H9 (cell line): ENCODE measurements around the gene ZNF451. TPM values are rescaled to one million over a fixed set of nuclear protein-coding genes. Genes with fewer than 3 reads are reported as not detected.

ENCODE experiments used
- DNase-seq: peaks from one replicate; pipeline ENCODE4 v3.0.0-alpha.2; 2017
- H2AFZ ChIP-seq: one replicate; pipeline ENCODE4 v1.6.1; 2013; ENCODE audit warnings: mild to moderate bottlenecking, low read length, control low read depth, moderate library complexity
- H2AK5ac ChIP-seq: 2 replicates; pipeline ENCODE4 v1.6.1; 2013; ENCODE audit warnings: low read length, control low read depth, mixed read lengths; ENCODE audit not compliant: insufficient read length
- H2BK120ac ChIP-seq: one replicate; pipeline ENCODE4 v1.6.1; 2013; ENCODE audit warnings: low read depth, mild to moderate bottlenecking, low read length, control low read depth, inconsistent platforms; ENCODE audit not compliant: poor library complexity, severe bottlenecking
- H2BK12ac ChIP-seq: 2 replicates; pipeline ENCODE4 v1.6.1; 2013; ENCODE audit warnings: low read length, control low read depth, mixed read lengths, low read depth; ENCODE audit not compliant: insufficient read length
- H2BK15ac ChIP-seq: 2 replicates; pipeline ENCODE4 v1.6.1; 2013; ENCODE audit warnings: low read depth, low read length, control low read depth
- H2BK20ac ChIP-seq: one replicate; pipeline ENCODE4 v1.6.1; 2013; ENCODE audit warnings: low read depth, mild to moderate bottlenecking, low read length, control low read depth, inconsistent platforms; ENCODE audit not compliant: poor library complexity, severe bottlenecking
- H2BK5ac ChIP-seq: 2 replicates; pipeline ENCODE4 v1.6.1; 2013; ENCODE audit warnings: low read length, control low read depth, mixed read lengths; ENCODE audit not compliant: insufficient read length
- H3K14ac ChIP-seq: 2 replicates; pipeline ENCODE4 v1.6.1; 2013; ENCODE audit warnings: low read length, control low read depth; ENCODE audit not compliant: insufficient read depth
- H3K18ac ChIP-seq: 2 replicates; pipeline ENCODE4 v1.6.1; 2013; ENCODE audit warnings: low read depth, mild to moderate bottlenecking, mixed read lengths, low read length, control low read depth; ENCODE audit not compliant: insufficient read length
- H3K23ac ChIP-seq: 2 replicates; pipeline ENCODE4 v1.6.1; 2013; ENCODE audit warnings: low read length, control low read depth, mixed read lengths, low read depth; ENCODE audit not compliant: insufficient read length
- H3K23me2 ChIP-seq: 2 replicates; pipeline ENCODE4 v1.6.1; 2013; ENCODE audit warnings: low read depth, mild to moderate bottlenecking, mixed read lengths, low read length, control low read depth; ENCODE audit not compliant: insufficient read length, poor library complexity, severe bottlenecking
- H3K27ac ChIP-seq: 2 replicates; pipeline ENCODE4 v1.5.1; 2013; ENCODE audit warnings: low read length, control low read depth, mixed read lengths, low read depth; ENCODE audit not compliant: insufficient read length
- H3K27me3 ChIP-seq: 2 replicates; pipeline ENCODE4 v1.6.1; 2013; ENCODE audit warnings: low read length, control low read depth, inconsistent platforms; ENCODE audit not compliant: insufficient read depth
- H3K4ac ChIP-seq: 2 replicates; pipeline ENCODE4 v1.6.1; 2013; ENCODE audit warnings: low read depth, mild to moderate bottlenecking, control low read depth, inconsistent platforms, low read length, moderate library complexity
- H3K4me1 ChIP-seq: 2 replicates; pipeline ENCODE4 v1.6.1; 2013; ENCODE audit warnings: low read length, control low read depth, inconsistent platforms; ENCODE audit not compliant: insufficient read depth
- H3K4me2 ChIP-seq: 2 replicates; pipeline ENCODE4 v1.6.1; 2013; ENCODE audit warnings: low read length, control low read depth, mixed read lengths; ENCODE audit not compliant: insufficient read length, insufficient read depth
- H3K56ac ChIP-seq: 2 replicates; pipeline ENCODE4 v1.6.1; 2013; ENCODE audit warnings: low read depth, mild to moderate bottlenecking, mixed read lengths, low read length, control low read depth; ENCODE audit not compliant: insufficient read length
- H3K79me1 ChIP-seq: 2 replicates; pipeline ENCODE4 v1.6.1; 2013; ENCODE audit warnings: low read depth, mild to moderate bottlenecking, moderate library complexity, low read length, control low read depth, inconsistent platforms; ENCODE audit not compliant: insufficient read depth, poor library complexity, severe bottlenecking
- H3K79me2 ChIP-seq: 2 replicates; pipeline ENCODE4 v1.6.1; 2013; ENCODE audit warnings: low read length, control low read depth, inconsistent platforms; ENCODE audit not compliant: insufficient read depth
- H3K9ac ChIP-seq: 2 replicates; pipeline ENCODE4 v1.6.1; 2013; ENCODE audit warnings: low read length, control low read depth, mixed read lengths; ENCODE audit not compliant: insufficient read length; ENCODE audit errors: extremely low read depth
- H3K9me3 ChIP-seq: one replicate; pipeline ENCODE4 v1.6.1; 2013; ENCODE audit warnings: low read depth, low read length, inconsistent platforms; ENCODE audit not compliant: control insufficient read depth
- H3T11ph ChIP-seq: one replicate; pipeline ENCODE4 v1.6.1; 2013; ENCODE audit warnings: mild to moderate bottlenecking, low read length, control low read depth, inconsistent platforms
- H4K20me1 ChIP-seq: one replicate; pipeline ENCODE4 v1.6.1; 2013; ENCODE audit not compliant: control insufficient read depth, insufficient read length, insufficient read depth
- H4K5ac ChIP-seq: 2 replicates; pipeline ENCODE4 v1.6.1; 2013; ENCODE audit warnings: low read depth, mild to moderate bottlenecking, mixed read lengths, low read length, control low read depth; ENCODE audit not compliant: insufficient read length
- H4K8ac ChIP-seq: replicated peaks from 2 replicates; pipeline ENCODE4 v1.6.1; 2013; ENCODE audit warnings: low read length, control low read depth, mixed read lengths, low read depth; ENCODE audit not compliant: insufficient read length
- H4K91ac ChIP-seq: 2 replicates; pipeline ENCODE4 v1.6.1; 2013; ENCODE audit warnings: low read depth, mild to moderate bottlenecking, moderate library complexity, mixed read lengths, low read length, control low read depth; ENCODE audit not compliant: insufficient read length
- H3K27ac Mint-ChIP-seq, 3 experiments: 2 replicates in 2 of 3; 3 replicates in 1 of 3; pipeline ENCODE4 v1.8.0; 2020 to 2021; ENCODE audit warnings: mixed read lengths in 3 of 3, mild to moderate bottlenecking in 1 of 3, moderate library complexity in 1 of 3
- H3K27me3 Mint-ChIP-seq: 2 replicates; pipeline ENCODE4 v1.8.0; 2021; ENCODE audit warnings: low read depth, mild to moderate bottlenecking, moderate library complexity, mixed read lengths
- H3K36me3 Mint-ChIP-seq, 3 experiments: 2 replicates in 2 of 3; 3 replicates in 1 of 3; pipeline ENCODE4 v1.8.0; 2020 to 2021; ENCODE audit warnings: low read depth in 3 of 3, mixed read lengths in 3 of 3; ENCODE audit not compliant: insufficient read depth in 1 of 3
- H3K4me1 Mint-ChIP-seq, 2 experiments: 2 replicates each; pipeline ENCODE4 v1.8.0; 2020; ENCODE audit warnings: mixed read lengths in 2 of 2
- H3K4me3 Mint-ChIP-seq, 2 experiments: 2 replicates in 1 of 2; 3 replicates in 1 of 2; pipeline ENCODE4 v1.8.0; 2020 to 2021; ENCODE audit warnings: mild to moderate bottlenecking in 2 of 2, mixed read lengths in 2 of 2, moderate library complexity in 1 of 2
- H3K9me3 Mint-ChIP-seq, 2 experiments: 2 replicates in 1 of 2; 3 replicates in 1 of 2; pipeline ENCODE4 v1.8.0; 2020; ENCODE audit warnings: mild to moderate bottlenecking in 2 of 2, mixed read lengths in 2 of 2, moderate library complexity in 1 of 2
- WGBS: extraction: QIAGEN DNeasy Blood & Tissue Kit; methylation state at CpG from one replicate; pipeline ENCODE4 v1.1.7; 2013; ENCODE audit warnings: missing lambda C conversion rate, low lambda C conversion rate, mixed read lengths; ENCODE audit not compliant: insufficient read length; ENCODE audit errors: extremely low coverage; 5-methylcytosine and 5-hydroxymethylcytosine counted together
- total RNA-seq: library from RNA; stranded (reverse); gene quantifications from 2 replicates; pipeline ENCODE4 v1.2.1, GENCODE V29; 2021
- TF ChIP-seq, protein P1 (sequence below): fragments of 200-600 bp; sonication (generic); conservative IDR thresholded peaks from 3 replicates; pipeline ENCODE4 v1.8.0; 2021; ENCODE audit warnings: antibody characterized with exemption, mild to moderate bottlenecking

ZNF451 gene
- total RNA-seq, 1 experiment from 2014 or later = 71.2 TPM

DNA sequence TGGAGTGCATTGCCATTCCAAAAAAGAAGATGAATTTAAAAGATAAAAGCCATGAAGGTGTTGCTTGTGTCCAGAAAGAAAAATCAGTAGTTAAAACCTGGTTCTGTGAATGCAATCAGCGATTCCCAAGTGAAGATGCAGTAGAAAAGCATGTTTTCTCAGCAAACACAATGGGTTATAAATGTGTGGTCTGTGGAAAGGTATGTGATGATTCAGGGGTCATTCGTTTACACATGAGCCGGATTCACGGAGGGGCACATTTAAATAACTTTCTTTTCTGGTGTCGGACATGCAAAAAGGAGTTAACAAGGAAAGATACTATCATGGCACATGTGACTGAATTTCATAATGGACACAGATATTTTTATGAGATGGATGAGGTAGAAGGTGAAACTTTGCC lies 57.4 kb downstream of the ZNF451 start:
- no peaks in the 10 kb centered on the region for H3K79me1 ChIP-seq
- DNase-seq = no peak
- H3K23me2 ChIP-seq = no peaks in the 10 kb centered on the region
- H4K91ac ChIP-seq = no peak overlapping the region
- H3K9ac ChIP-seq = no peak overlapping the region
- Mint-ChIP-seq H3K27me3 (no peaks in the 10 kb centered on the region), H3K4me1 (no peaks in the 10 kb centered on the region), H3K36me3 (peaks cover 5 to 50% (median 46%) of the 10 kb centered on the region in 3 experiments), H3K27ac (peak overlapping the region in 1 of 3 experiments; percentile 10; a peak in 2 of 7 replicates), H3K9me3 (no peaks in the 10 kb centered on the region), H3K4me3 (no peak overlapping the region)
- no peaks in the 10 kb centered on the region for H4K20me1 ChIP-seq
- H4K8ac ChIP-seq = no peak overlapping the region
- H2AK5ac ChIP-seq = no peak overlapping the region
- H3K9me3 ChIP-seq = no peaks in the 10 kb centered on the region
- H3K27ac ChIP-seq = no peak overlapping the region
- no peak overlapping the region for H2BK15ac ChIP-seq
- TF ChIP-seq, protein P1, sequence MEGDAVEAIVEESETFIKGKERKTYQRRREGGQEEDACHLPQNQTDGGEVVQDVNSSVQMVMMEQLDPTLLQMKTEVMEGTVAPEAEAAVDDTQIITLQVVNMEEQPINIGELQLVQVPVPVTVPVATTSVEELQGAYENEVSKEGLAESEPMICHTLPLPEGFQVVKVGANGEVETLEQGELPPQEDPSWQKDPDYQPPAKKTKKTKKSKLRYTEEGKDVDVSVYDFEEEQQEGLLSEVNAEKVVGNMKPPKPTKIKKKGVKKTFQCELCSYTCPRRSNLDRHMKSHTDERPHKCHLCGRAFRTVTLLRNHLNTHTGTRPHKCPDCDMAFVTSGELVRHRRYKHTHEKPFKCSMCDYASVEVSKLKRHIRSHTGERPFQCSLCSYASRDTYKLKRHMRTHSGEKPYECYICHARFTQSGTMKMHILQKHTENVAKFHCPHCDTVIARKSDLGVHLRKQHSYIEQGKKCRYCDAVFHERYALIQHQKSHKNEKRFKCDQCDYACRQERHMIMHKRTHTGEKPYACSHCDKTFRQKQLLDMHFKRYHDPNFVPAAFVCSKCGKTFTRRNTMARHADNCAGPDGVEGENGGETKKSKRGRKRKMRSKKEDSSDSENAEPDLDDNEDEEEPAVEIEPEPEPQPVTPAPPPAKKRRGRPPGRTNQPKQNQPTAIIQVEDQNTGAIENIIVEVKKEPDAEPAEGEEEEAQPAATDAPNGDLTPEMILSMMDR = no peak
- no peak overlapping the region for H3K14ac ChIP-seq
- H2BK12ac ChIP-seq = no peak overlapping the region
- H3K4me1 ChIP-seq = no peaks in the 10 kb centered on the region
- no peaks in the 10 kb centered on the region for H3K79me2 ChIP-seq
- no peak overlapping the region for H3K4me2 ChIP-seq
- H3K56ac ChIP-seq = no peak overlapping the region
- no peaks in the 10 kb centered on the region for H3K27me3 ChIP-seq
- H2BK5ac ChIP-seq = no peak overlapping the region
- no CpG with 5 or more reads among the region's 5 CpGs for WGBS
- no peak overlapping the region for H2AFZ ChIP-seq
- H2BK120ac ChIP-seq = no peak overlapping the region
- H3T11ph ChIP-seq = no peak overlapping the region
- H2BK20ac ChIP-seq = no peak overlapping the region
- no peak overlapping the region for H3K4ac ChIP-seq
- no peak overlapping the region for H4K5ac ChIP-seq
- H3K18ac ChIP-seq = no peak overlapping the region
- H3K23ac ChIP-seq = no peak overlapping the region
